Panc1 (cell line): Measurements from ENCODE around the gene DAPK2. TPM values are rescaled to one million over a fixed set of nuclear protein-coding genes. Genes with fewer than 3 reads are reported as not detected.

ENCODE experiments used
- ATAC-seq: fragments of 200-7000 bp; cut with Tn5 transposase; 2 replicates; pipeline ENCODE4 v1.9.1; 2020; ENCODE audit warnings: mild to moderate bottlenecking, moderate library complexity
- BruUV-seq: library from RNA; stranded (reverse); fragments of 400-500 nt; replicated peaks from 2 replicates; lab custom pipeline; 2021; lab: Mats Ljungman, UMichigan
- CTCF ChIA-PET: fragments of 300-600 bp; sonication (Branson Sonifier 250); formaldehyde crosslinking; loops from one replicate; lab custom pipeline; 2022; ENCODE audit warnings: antibody characterized with exemption; lab: Charles Lee
- POLR2A ChIA-PET: fragments of 300-600 bp; sonication (Branson Sonifier 250); formaldehyde crosslinking; loops from one replicate; lab custom pipeline; 2022; ENCODE audit warnings: antibody characterized with exemption; lab: Charles Lee
- DNase-seq: peaks from one replicate; pipeline ENCODE4 v3.0.0-alpha.2; 2010; ENCODE audit warnings: low read depth, low spot score
- H3K27ac ChIP-seq: 2 replicates; pipeline ENCODE4 v1.5.1; 2011; ENCODE audit warnings: mild to moderate bottlenecking, low read length, inconsistent platforms
- H3K27me3 ChIP-seq: fragments of 200-500 bp; sonication (Bioruptor generic); 2 replicates; pipeline ENCODE4 v1.6.0; 2014; ENCODE audit warnings: low read length, inconsistent platforms; ENCODE audit not compliant: control insufficient read depth, insufficient read depth
- H3K36me3 ChIP-seq: fragments of 200-500 bp; sonication (Bioruptor generic); 2 replicates; pipeline ENCODE4 v1.5.1; 2014; ENCODE audit warnings: inconsistent platforms, mild to moderate bottlenecking, low read length, moderate library complexity; ENCODE audit not compliant: control insufficient read depth, insufficient read depth
- H3K4me1 ChIP-seq: 2 replicates; pipeline ENCODE4 v1.5.1; 2011; ENCODE audit warnings: inconsistent platforms, mild to moderate bottlenecking, low read length, moderate library complexity; ENCODE audit not compliant: control insufficient read depth, insufficient read depth
- H3K4me3 ChIP-seq, 2 experiments: 2 replicates each; pipeline ENCODE4 v1.5.1; 2011 to 2012; ENCODE audit warnings: low read depth in 2 of 2, low read length in 2 of 2, mild to moderate bottlenecking in 2 of 2, inconsistent platforms in 1 of 2, moderate library complexity in 1 of 2
- H3K9me3 ChIP-seq: fragments of 200-500 bp; sonication (Bioruptor generic); 2 replicates; pipeline ENCODE4 v1.5.1; 2014; ENCODE audit warnings: low read depth, mild to moderate bottlenecking, inconsistent platforms, low read length, moderate library complexity; ENCODE audit not compliant: control insufficient read depth, insufficient read depth
- CTCF ChIP-seq: fragments of 450-650 bp; IDR thresholded peaks from 2 replicates; pipeline ENCODE4 v1.5.1; 2017; ENCODE audit warnings: mild to moderate bottlenecking
- POLR2AphosphoS5 ChIP-seq: IDR thresholded peaks from 2 replicates; pipeline ENCODE4 v1.6.1; 2012; ENCODE audit warnings: mild to moderate bottlenecking, low read depth, low read length, moderate library complexity
- REST ChIP-seq, 2 experiments: IDR thresholded peaks; 2 replicates each; pipeline ENCODE4 v1.6.1; 2011 to 2012; ENCODE audit warnings: low read depth in 2 of 2, control low read depth in 1 of 2, low read length in 1 of 2, mild to moderate bottlenecking in 1 of 2, moderate library complexity in 1 of 2; ENCODE audit not compliant: insufficient read depth in 1 of 2
- SIN3A ChIP-seq: IDR thresholded peaks from 2 replicates; pipeline ENCODE4 v1.6.1; 2012; ENCODE audit warnings: low read depth, mild to moderate bottlenecking, low read length, moderate library complexity, borderline replicate concordance; ENCODE audit not compliant: insufficient read depth
- TCF7L2 ChIP-seq: IDR thresholded peaks from 2 replicates; pipeline ENCODE4 v1.6.1; 2011; ENCODE audit warnings: mild to moderate bottlenecking, low read depth, low read length, inconsistent platforms
- in situ Hi-C: cut with HindIII; loops from 2 replicates; pipeline ENCODE4 v1.10.0; 2016; ENCODE audit warnings: low sequenced_read_pairs, low pct_unique_long_range_greater_than_20kb
- intact Hi-C: fragments of 100-400 bp; cut with micrococcal nuclease; formaldehyde crosslinking; loops from one replicate; pipeline ENCODE4 v1.10.0; 2022; ENCODE audit not compliant: unreplicated experiment
- total RNA-seq: library from RNA; stranded (reverse); gene quantifications from one replicate; pipeline ENCODE4 v1.2.1, GENCODE V29; 2021; ENCODE audit not compliant: unreplicated experiment

The DAPK2 gene
- total RNA-seq, 1 experiment from 2014 or later, result 10.2 TPM

GRCh38 chr15:64092075-64092820, 46.0 kb upstream of the DAPK2 start:
- Histone ChIP-seq H3K36me3 (peaks cover 6% of the 10 kb centered on the region), H3K4me3 (peak overlapping the region; percentile 92 to 97), H3K27me3 (no peaks in the 10 kb centered on the region), H3K9me3 (no peaks in the 10 kb centered on the region), H3K4me1 (peaks cover 22% of the 10 kb centered on the region), H3K27ac (peak overlapping the region; percentile 99)
- BruUV-seq, result no TSS peak
- CTCF ChIA-PET, result no interaction called here
- POLR2A ChIA-PET, result interaction anchor here (0.6 kb wide), 1 partner anchor 57 kb away, joined by 7 read pairs; no protein-coding TSS in a partner anchor
- TF ChIP-seq REST (IDR thresholded peaks at IDR 0.05; ENCODE audit: insufficient read depth in 1 of 2, low read depth in 2 of 2, low read length in 1 of 2), result no peak
- TF ChIP-seq CTCF, result no peak
- TF ChIP-seq POLR2AphosphoS5, result no peak
- no peak for TF ChIP-seq TCF7L2
- no peak for TF ChIP-seq SIN3A
- DNase-seq (no peak), ATAC-seq (no peak)
- intact Hi-C loops, result no loop called here
- in situ Hi-C loops, result no loop called here

DNA sequence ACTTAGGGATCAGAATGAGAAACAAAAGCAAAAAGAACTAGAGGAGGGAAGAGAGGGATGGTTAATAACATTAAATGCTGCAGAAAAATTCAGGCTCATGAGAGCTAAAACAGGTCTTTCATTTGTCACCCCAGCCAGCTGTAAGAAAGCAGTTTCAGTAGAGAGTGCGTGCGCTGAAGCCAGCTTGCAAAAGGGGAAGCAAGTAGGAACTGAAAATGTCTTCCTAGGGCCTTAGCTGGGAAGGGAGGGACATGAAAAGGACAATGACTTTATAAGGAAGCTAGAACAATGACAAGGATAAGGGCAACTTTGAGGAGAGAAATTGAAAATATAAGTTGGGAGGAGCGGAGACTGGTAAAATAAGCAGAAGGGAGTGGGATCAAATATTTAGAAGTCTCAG, 44.2 kb upstream of the DAPK2 start:
- BruUV-seq, result no TSS peak
- no peak for ATAC-seq
- TF ChIP-seq POLR2AphosphoS5, result no peak
- H3K4me1 ChIP-seq, result peaks cover 19% of the 10 kb centered on the region
- POLR2A ChIA-PET, result no interaction called here
- no peak overlapping the region for H3K27ac ChIP-seq
- peaks cover 3% of the 10 kb centered on the region; the same call in 1 of the 2 replicates for H3K36me3 ChIP-seq
- H3K9me3 ChIP-seq, result no peaks in the 10 kb centered on the region
- H3K4me3 ChIP-seq, result no peak overlapping the region
- in situ Hi-C loops, result no loop called here
- CTCF ChIA-PET, result no interaction called here
- intact Hi-C loops, result no loop called here
- no peak for DNase-seq
- no peaks in the 10 kb centered on the region for H3K27me3 ChIP-seq
